HAP-1 (cell line): ENCODE data around the gene ABHD8.

Experiments
- DNase-seq, 2 experiments: peaks; one replicate each; pipeline ENCODE4 v3.0.0-alpha.2; 2016 to 2020; ENCODE audit warnings: low spot score in 2 of 2
- H3K27me3 ChIP-seq: fragments of 250-450 bp; sonication (Bioruptor Pico); 2 replicates; pipeline ENCODE4 v1.5.1; 2020; ENCODE audit warnings: low read depth, mild to moderate bottlenecking, moderate library complexity
- H3K36me3 ChIP-seq: fragments of 250-450 bp; sonication (Bioruptor Pico); replicated peaks from 2 replicates; pipeline ENCODE4 v1.5.1; 2020; ENCODE audit warnings: mild to moderate bottlenecking
- H3K4me1 ChIP-seq: fragments of 250-450 bp; sonication (Bioruptor Pico); 2 replicates; pipeline ENCODE4 v1.5.1; 2020; ENCODE audit warnings: mild to moderate bottlenecking
- H3K4me3 ChIP-seq: fragments of 250-450 bp; sonication (Bioruptor Pico); 2 replicates; pipeline ENCODE4 v1.5.1; 2020; ENCODE audit warnings: mild to moderate bottlenecking, moderate library complexity
- H3K9me3 ChIP-seq: fragments of 250-450 bp; sonication (Bioruptor Pico); 2 replicates; pipeline ENCODE4 v1.5.1; 2020; ENCODE audit warnings: mild to moderate bottlenecking, moderate library complexity
- in situ Hi-C: fragments of 300-500 bp; cut with MboI; formaldehyde crosslinking; loops from 3 replicates; pipeline ENCODE4 v1.14.3; 2020; ENCODE audit warnings: low sequenced_read_pairs, inconsistent platforms, mixed read lengths

Gene ABHD8

DNA sequence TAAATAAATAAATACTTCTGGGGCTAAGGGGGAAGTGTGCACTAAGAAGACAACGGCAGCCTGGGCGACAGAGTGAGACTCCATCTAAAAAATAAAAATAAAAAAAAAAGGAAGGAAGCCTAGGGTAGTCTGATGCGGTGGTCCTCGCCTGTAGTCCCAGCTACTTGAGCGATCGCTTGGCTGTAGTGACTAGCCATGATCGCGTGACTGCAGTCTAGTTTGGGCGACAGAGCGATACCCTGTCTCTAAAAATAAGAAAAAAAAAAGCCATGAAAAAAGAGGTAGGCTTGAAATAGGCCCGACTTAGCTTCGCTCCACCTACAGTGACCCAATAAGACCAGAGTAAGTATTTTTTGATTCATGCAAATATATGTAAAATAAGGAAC, 36.6 kb downstream of the ABHD8 start:
- Histone ChIP-seq H3K9me3 (no peaks in the 10 kb centered on the region), H3K36me3 (peaks cover 17% of the 10 kb centered on the region), H3K27me3 (no peaks in the 10 kb centered on the region), H3K4me1 (peaks cover 4% of the 10 kb centered on the region; the same call in 1 of the 2 replicates), H3K4me3 (peak overlapping the region; percentile 4; the same call in 1 of the 2 replicates)
- in situ Hi-C loops = no loop called here
- no peak for DNase-seq

DNA sequence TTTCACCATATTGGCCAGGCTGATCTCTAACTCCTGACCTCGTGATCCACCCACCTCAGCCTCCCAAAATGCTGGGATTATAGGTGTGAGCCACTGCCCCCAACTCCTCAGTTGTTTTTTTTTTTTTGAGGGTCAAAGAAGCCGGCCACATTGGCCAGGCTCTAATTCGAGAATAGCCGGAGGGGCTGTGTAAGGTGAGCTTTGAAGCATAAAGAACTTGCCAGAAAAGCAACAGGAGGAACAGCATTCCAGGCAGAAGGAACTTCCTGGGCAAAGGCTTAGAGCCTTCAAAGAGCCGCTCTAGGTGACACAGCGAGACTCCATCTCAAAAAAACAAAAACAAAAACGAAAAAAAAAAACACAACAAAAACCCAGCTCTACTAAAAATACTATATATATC, 37.2 kb downstream of the ABHD8 start:
- H3K4me1 ChIP-seq = peaks cover 5% of the 10 kb centered on the region
- peaks cover 12% of the 10 kb centered on the region for H3K36me3 ChIP-seq
- DNase-seq = no peak
- no peaks in the 10 kb centered on the region for H3K9me3 ChIP-seq
- H3K27me3 ChIP-seq = no peaks in the 10 kb centered on the region
- H3K4me3 ChIP-seq = no peak overlapping the region
- in situ Hi-C loops = no loop called here

DNA sequence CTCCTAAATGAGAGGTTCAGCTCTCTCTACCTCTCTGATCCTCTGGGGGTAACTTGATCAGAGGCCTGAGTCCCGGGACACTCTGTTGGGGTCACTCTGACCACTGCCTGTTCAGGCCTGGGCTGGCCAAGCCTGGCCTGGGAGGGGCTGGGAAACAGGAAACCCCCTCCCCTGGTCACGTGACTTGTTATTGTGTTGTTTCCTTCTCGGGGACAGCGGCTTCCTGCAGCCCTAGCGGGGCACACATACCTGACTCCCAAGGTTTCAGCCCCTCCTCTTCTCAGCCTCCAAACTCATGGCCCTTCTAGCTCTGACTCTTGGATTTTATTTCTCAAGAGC, 38.6 kb downstream of the ABHD8 start, which contains the start of gene USHBP1:
Gene USHBP1 (minus strand): TSS at position 105 of the 339 bp plus-strand sequence. CDS start 446 bp downstream, outside the sequence.
- Histone ChIP-seq H3K4me1 (peaks cover 6% of the 10 kb centered on the region), H3K9me3 (no peaks in the 10 kb centered on the region), H3K4me3 (no peak within 1 kb of the TSS), H3K36me3 (peaks cover 7% of the 10 kb centered on the region), H3K27me3 (no peaks in the 10 kb centered on the region)
- no peak for DNase-seq
- in situ Hi-C loops = no loop called here

DNA sequence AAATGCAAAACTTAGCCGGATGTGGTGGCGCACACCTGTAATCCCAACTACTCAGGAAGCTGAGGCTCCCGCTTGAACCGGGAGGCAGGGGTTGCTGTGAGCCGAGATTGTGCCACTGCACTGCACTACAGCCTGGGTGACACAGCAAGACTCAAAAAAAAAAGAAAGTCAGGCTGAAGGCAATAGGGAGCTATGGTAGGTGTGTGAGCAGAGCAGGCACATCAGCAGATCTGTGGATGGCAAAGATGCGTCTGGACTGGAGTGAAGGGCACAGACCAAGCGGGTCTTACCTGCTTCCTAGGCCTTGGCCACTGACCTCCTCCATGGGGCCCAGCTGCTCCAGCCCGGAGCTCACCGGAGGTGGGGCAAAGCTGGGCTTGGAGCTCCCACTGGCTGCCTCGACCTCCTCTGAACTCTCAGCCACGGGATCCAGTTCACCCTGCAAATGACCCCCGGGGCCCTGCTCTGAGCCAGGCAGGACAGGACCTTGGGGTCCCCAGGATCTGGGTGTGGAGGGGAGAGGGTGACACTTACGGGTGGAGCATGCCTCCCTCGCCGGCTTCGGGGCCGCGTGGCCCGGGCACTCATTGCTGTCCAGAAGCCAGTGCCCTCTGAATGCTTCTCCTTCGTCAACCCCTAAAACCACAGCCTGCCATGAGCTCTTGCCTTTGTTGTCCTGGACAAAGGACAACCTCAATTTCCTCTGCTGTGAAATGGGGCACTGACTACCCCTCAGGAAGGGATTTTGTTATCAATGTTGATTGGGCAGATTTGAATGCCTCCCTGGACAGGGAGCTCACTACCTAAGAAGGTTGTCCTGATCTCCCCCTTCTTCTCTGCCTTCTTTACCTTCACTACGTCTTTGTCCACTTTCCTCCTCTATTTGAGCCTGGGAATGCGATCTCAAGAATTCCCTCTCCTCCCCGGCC, 39.2 kb downstream of the ABHD8 start:
- in situ Hi-C loops = no loop called here
- peaks cover 6% of the 10 kb centered on the region for H3K4me1 ChIP-seq
- no peaks in the 10 kb centered on the region for H3K9me3 ChIP-seq
- peaks cover 3% of the 10 kb centered on the region for H3K36me3 ChIP-seq
- H3K4me3 ChIP-seq = no peak overlapping the region
- no peak for DNase-seq
- H3K27me3 ChIP-seq = no peaks in the 10 kb centered on the region

DNA sequence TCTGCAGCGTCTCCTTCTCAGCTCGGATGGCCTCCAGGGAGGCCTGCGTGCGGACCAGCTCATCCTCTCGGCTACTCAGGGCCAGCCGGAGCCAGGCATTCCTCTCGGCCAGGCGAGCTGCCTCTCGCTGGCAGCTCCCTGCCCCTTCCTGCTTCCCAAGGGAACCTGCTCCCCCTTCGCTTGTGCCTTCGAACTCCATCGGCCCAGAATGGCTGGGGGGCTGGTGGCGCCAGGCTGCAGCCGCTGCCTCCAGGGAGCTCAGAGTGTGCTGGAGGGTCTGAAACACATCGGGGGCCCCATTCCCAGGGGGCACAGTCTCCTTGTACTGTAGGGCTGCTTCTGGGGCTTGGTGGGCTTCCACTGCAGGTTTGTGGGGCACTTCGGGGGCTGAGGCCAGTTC, 40.7 kb downstream of the ABHD8 start:
- in situ Hi-C loops = no loop called here
- H3K9me3 ChIP-seq = no peaks in the 10 kb centered on the region
- no peak overlapping the region for H3K4me3 ChIP-seq
- no peaks in the 10 kb centered on the region for H3K36me3 ChIP-seq
- no peak for DNase-seq
- H3K4me1 ChIP-seq = peaks cover 6% of the 10 kb centered on the region
- no peaks in the 10 kb centered on the region for H3K27me3 ChIP-seq

DNA sequence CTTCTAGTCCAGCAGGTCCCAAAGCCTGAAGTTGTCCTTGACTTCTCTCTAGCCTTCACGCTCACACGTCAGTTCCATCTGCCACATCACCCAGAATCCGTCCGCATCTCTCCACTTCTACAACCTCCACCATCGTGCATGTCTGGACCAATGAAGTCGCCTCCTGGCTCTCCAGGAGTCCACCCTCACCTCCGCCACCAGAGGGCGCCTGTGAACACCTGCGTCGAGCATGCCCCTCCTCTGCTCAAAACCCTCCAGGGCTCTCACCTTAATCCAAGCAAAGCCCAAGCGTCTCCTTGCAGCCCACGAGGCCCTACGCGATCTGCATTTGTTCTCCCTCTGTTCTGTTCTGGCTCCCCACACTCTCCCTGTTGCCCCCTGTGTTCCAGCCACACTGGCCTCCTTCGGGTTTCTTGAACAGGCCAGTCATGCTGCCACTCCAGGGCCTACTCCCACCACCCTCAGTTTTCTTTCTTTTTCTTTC, 42.3 kb downstream of the ABHD8 start:
- in situ Hi-C loops = no loop called here
- peaks cover 2% of the 10 kb centered on the region for H3K4me1 ChIP-seq
- no peaks in the 10 kb centered on the region for H3K27me3 ChIP-seq
- no peak overlapping the region for H3K4me3 ChIP-seq
- H3K36me3 ChIP-seq = no peaks in the 10 kb centered on the region
- peak; percentile 92 to 95 for DNase-seq
- H3K9me3 ChIP-seq = no peaks in the 10 kb centered on the region

DNA sequence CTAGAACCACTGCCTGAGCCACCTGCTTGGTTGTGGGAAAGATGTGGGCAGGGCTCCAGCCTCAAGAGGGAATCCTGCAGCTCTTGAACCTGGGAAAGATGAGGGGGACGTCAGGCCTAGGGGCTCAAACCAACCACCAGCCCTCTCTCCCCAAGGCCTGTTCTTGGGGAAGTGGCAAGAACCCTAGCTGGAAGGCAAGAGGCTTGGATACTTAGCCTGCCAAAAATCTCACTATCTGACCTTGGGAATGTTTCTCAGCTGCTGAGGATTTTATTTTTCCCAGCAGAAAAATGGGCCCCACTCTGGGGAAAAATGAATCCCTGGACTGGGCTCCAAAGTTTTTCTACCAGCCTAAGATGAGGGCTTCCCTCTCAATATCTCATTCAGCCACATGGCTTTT, 43.3 kb downstream of the ABHD8 start:
- DNase-seq = no peak
- Histone ChIP-seq H3K36me3 (no peaks in the 10 kb centered on the region), H3K4me3 (no peak overlapping the region), H3K9me3 (no peaks in the 10 kb centered on the region), H3K27me3 (no peaks in the 10 kb centered on the region), H3K4me1 (peaks cover 2% of the 10 kb centered on the region)
- in situ Hi-C loops = no loop called here

DNA sequence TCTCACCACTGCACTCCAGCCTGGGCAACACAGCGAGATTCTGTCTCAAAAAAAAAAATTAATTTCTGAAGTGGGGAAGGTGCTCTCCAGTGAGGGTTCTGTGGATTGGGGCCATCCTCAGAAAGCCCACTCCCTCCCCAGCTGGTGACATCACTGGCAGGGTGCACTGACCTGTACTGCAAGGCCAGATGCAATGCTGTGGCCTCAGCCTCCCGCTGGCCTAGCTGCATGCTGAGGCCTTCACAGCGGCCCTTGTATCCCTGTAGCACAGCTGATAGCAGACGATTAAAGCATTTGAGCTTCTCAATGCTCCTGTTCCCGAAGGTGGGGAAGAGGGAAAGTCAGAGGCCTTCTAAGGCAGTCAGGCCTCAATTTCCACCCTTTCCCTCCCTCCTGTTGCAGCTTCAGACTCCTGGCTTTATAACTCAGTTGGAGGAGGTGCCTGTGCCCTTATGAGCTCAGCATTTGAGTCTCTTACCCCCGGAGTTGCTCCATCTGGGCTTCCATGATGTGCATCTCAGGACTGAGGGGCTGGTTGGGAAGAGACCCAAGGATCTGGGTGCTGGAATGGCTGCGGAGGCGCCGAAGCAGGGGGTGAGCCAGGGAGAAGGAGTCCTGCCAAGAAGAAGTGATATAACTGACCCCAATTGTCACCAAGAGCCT, 44.0 kb downstream of the ABHD8 start:
- Histone ChIP-seq H3K9me3 (no peaks in the 10 kb centered on the region), H3K36me3 (no peaks in the 10 kb centered on the region), H3K4me3 (no peak overlapping the region), H3K4me1 (peaks cover 2% of the 10 kb centered on the region), H3K27me3 (no peaks in the 10 kb centered on the region)
- in situ Hi-C loops = no loop called here
- DNase-seq = no peak

DNA sequence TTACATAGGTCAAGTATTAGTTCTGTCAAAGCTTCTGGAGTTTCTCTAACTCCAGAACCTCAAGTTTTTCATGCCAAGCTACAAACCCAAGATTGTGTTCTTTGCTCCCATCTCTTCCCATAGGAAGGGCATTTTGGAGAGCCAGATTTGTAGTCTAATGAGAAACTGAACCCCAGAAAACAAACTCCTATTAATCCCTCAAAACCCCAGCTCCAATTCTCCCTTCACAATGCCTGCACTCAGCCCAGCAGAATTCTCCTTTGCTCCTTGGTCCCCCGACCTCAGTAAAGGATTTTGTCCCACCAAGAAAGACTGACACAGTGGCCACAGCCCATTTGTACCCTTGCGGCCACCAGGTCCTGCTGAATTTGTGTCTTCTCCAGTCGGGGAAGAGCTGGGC, 47.1 kb downstream of the ABHD8 start:
- in situ Hi-C loops = no loop called here
- no peak for DNase-seq
- Histone ChIP-seq H3K36me3 (no peaks in the 10 kb centered on the region), H3K4me3 (no peak overlapping the region), H3K4me1 (peaks cover 2% of the 10 kb centered on the region), H3K27me3 (no peaks in the 10 kb centered on the region), H3K9me3 (no peaks in the 10 kb centered on the region)

DNA sequence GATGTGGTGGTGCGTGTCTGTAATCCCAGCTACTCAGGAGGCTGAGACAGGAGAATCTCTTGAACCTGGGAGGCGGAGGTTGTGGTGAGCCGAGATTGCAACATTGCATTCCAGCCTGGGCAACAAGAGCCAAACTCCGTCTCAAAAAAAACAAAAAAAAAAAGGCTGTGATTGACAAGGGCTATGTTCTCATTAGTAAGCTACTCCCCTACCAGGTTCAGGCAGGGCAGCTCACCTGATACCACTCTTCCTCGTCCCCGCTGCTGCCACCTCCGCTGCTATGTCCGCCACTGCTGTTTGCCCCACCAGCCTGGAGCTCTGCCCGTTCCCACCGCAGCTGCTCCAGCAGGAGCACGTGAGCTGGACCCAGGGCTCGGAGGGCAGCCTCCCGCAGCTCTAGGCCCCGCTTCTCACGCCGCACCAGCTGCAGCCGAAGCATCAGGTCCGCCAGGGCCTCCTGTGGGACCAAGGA, 48.0 kb downstream of the ABHD8 start:
- H3K9me3 ChIP-seq = no peaks in the 10 kb centered on the region
- H3K27me3 ChIP-seq = no peaks in the 10 kb centered on the region
- H3K4me3 ChIP-seq = no peak overlapping the region
- no peaks in the 10 kb centered on the region for H3K36me3 ChIP-seq
- no peak for DNase-seq
- in situ Hi-C loops = no loop called here
- H3K4me1 ChIP-seq = no peaks in the 10 kb centered on the region

DNA sequence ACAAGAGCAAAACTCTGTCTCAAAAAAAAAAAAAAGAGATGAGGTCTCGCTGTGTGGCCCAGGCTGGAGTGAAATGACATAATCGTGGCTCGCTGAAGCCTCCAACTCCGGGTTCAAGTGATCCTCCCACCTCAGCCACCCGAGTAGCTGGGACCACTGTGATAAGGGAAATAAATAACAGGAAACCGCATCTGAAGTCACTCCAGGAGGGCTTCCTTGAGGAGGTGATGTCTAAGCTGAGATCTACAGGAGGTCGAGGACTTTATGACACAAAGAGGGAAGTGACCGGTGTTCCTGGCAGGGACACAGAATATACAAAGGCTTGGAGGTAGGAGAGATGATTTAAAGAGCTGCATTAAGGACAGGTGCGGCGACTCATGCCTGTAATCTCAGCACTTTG, 48.6 kb downstream of the ABHD8 start:
- H3K4me3 ChIP-seq = no peak overlapping the region
- in situ Hi-C loops = no loop called here
- DNase-seq = no peak
- no peaks in the 10 kb centered on the region for H3K4me1 ChIP-seq
- H3K36me3 ChIP-seq = no peaks in the 10 kb centered on the region
- H3K27me3 ChIP-seq = no peaks in the 10 kb centered on the region
- no peaks in the 10 kb centered on the region for H3K9me3 ChIP-seq

DNA sequence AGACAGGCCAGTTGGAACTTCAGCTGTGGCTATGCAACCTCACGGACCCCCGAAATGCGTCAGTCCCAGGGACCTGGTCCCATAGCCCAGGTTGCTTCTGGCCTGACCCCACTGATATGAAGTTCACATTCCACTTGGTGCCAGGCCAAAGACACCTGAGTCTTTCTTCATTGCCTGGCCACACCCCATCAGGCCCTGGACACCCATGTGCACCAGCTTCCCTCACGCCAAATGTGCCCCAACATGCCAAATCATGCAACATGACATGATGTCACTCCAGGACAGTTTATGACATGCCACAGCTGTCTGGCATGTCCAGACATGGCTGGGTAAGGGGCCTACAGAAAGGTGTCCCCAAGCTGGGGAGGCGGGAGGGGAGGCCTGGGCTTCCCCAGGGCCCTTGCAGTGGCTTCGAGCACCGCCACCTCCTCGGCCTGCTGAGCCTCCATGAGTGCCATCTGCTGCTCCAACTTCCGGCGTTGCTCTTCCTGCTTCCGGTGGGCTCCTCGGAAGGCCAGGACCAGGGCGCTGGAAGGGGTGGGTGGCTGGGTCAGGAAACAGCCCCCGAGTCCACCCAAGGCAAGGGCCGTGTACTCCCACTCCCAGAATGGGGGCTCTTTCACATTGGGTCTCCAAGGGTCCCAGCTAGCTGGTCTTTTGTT, 53.2 kb downstream of the ABHD8 start:
- DNase-seq = no peak
- in situ Hi-C loops = no loop called here

DNA sequence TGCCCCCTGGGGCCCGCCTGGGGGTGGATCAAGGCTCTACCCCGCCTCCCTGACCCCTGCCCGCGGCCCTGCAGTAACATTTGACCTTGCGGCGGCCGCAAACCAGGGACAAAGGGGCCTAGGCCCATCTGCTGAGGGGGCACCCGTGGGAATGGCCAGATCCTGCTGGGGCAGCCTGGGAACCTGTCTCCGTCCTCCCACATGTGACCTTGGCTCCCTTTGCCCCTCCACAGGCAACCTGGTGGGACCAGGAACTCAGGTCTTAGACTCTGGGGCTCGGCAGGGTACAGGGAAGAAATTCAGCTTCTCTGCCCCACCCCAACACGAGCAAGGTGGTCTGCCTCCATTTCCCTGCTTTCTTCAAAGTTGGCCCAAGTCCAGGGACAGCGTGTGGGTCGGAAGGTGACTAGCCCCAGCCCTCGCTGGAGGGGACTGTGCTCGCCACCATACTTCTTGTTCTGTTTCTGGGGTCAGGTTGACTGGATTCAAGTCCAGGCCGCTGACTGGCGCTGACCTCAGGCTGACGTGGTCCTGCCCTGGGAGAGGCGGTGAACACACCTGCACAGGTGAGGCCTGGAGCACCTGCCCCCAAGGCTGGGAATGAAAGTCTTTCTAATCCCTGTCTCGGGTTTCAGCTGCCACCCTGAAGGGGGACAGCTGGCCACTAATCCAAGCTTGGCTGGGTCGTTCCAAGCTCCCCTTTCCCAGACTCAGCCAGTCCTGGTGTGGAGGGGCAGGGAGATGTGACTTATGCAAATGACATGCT, 55.0 kb downstream of the ABHD8 start:
- Histone ChIP-seq H3K36me3 (no peaks in the 10 kb centered on the region), H3K27me3 (no peaks in the 10 kb centered on the region), H3K4me3 (no peak overlapping the region), H3K9me3 (no peaks in the 10 kb centered on the region), H3K4me1 (peaks cover 17% of the 10 kb centered on the region)
- no peak for DNase-seq
- in situ Hi-C loops = no loop called here

More for the DNA sequence above, 53.2 kb downstream of the ABHD8 start:
- no peaks in the 10 kb centered on the region for H3K27me3 ChIP-seq
- H3K4me3 ChIP-seq = no peak overlapping the region
- no peaks in the 10 kb centered on the region for H3K36me3 ChIP-seq
- H3K4me1 ChIP-seq = peaks cover 14% of the 10 kb centered on the region
- no peaks in the 10 kb centered on the region for H3K9me3 ChIP-seq
